Keratinocyte (primary cell): Measurements from ENCODE around the gene FBLN1. TPM values are rescaled to one million over a fixed set of nuclear protein-coding genes. Genes with fewer than 3 reads are reported as not detected.

ENCODE experiments used
- DNase-seq: peaks from one replicate; pipeline ENCODE4 v3.0.0-alpha.2; 2011; ENCODE audit warnings: low read depth, missing footprints, low spot score
- FAIRE-seq: peaks from 2 replicates; lab custom pipeline; 2011; peaks lifted over from hg19 to GRCh38; lab: Jason Lieb, UNC
- H2AFZ ChIP-seq: 2 replicates; pipeline ENCODE4 v1.6.0; 2012; ENCODE audit warnings: low read length, control low read depth, inconsistent platforms; ENCODE audit not compliant: control insufficient read depth
- H3K27ac ChIP-seq: 2 replicates; pipeline ENCODE4 v1.5.1; 2011; ENCODE audit warnings: low read length; ENCODE audit not compliant: control insufficient read depth, insufficient read depth
- H3K27me3 ChIP-seq: 3 replicates; pipeline ENCODE4 v1.6.0; 2011; ENCODE audit warnings: low read length; ENCODE audit not compliant: control insufficient read depth, insufficient read depth; ENCODE audit errors: extremely low read depth
- H3K36me3 ChIP-seq, 2 experiments: 2 replicates in 1 of 2; 3 replicates in 1 of 2; pipeline ENCODE4 v1.5.1; 2011; ENCODE audit warnings: low read length in 2 of 2, mild to moderate bottlenecking in 1 of 2; ENCODE audit not compliant: control insufficient read depth in 2 of 2, insufficient read depth in 2 of 2; ENCODE audit errors: extremely low read depth in 1 of 2
- H3K4me1 ChIP-seq: 3 replicates; pipeline ENCODE4 v1.5.1; 2011; ENCODE audit warnings: low read length; ENCODE audit not compliant: control insufficient read depth, insufficient read depth; ENCODE audit errors: extremely low read depth
- H3K4me2 ChIP-seq: 3 replicates; pipeline ENCODE4 v1.6.0; 2011; ENCODE audit warnings: low read depth, low read length; ENCODE audit not compliant: control insufficient read depth, insufficient read depth; ENCODE audit errors: extremely low read depth
- H3K4me3 ChIP-seq, 3 experiments: fragments of 200-600 bp in 1 of 3; sonication (generic) in 1 of 3; 2 replicates in 2 of 3; 3 replicates in 1 of 3; pipeline ENCODE4 v1.5.1; 2011 to 2016; ENCODE audit warnings: low read length in 3 of 3, mild to moderate bottlenecking in 3 of 3, control low read depth in 2 of 3, inconsistent platforms in 1 of 3, low read depth in 1 of 3, mixed read lengths in 1 of 3, mixed run types in 1 of 3, moderate library complexity in 1 of 3; ENCODE audit not compliant: control insufficient read depth in 2 of 3, insufficient read depth in 2 of 3; ENCODE audit errors: extremely low read depth in 1 of 3
- H3K79me2 ChIP-seq: 2 replicates; pipeline ENCODE4 v1.6.0; 2012; ENCODE audit warnings: low read length; ENCODE audit not compliant: control insufficient read depth, insufficient read depth
- H3K9ac ChIP-seq: 3 replicates; pipeline ENCODE4 v1.6.0; 2011; ENCODE audit warnings: low read length; ENCODE audit not compliant: control insufficient read depth, insufficient read depth; ENCODE audit errors: extremely low read depth
- H3K9me1 ChIP-seq: 3 replicates; pipeline ENCODE4 v1.6.0; 2011; ENCODE audit warnings: low read length; ENCODE audit not compliant: control insufficient read depth, insufficient read depth; ENCODE audit errors: extremely low read depth
- H3K9me3 ChIP-seq: 2 replicates; pipeline ENCODE4 v1.5.1; 2012; ENCODE audit warnings: low read depth, low read length; ENCODE audit not compliant: control insufficient read depth
- H4K20me1 ChIP-seq: 3 replicates; pipeline ENCODE4 v1.6.0; 2011; ENCODE audit warnings: low read length; ENCODE audit not compliant: control insufficient read depth, insufficient read depth; ENCODE audit errors: extremely low read depth
- CTCF ChIP-seq, 3 experiments: IDR thresholded peaks in 1 of 3; conservative IDR thresholded peaks in 1 of 3; optimal IDR thresholded peaks in 1 of 3; 2 replicates in 2 of 3; 3 replicates in 1 of 3; pipeline versions ENCODE3 to v1.5.1; 2011; ENCODE audit warnings: low read length in 3 of 3, mild to moderate bottlenecking in 3 of 3, moderate library complexity in 2 of 3, control low read depth in 1 of 3, inconsistent platforms in 1 of 3; ENCODE audit not compliant: insufficient read depth in 2 of 3; ENCODE audit errors: extremely low read depth in 1 of 3
- EZH2 ChIP-seq: IDR thresholded peaks from one replicate; pipeline ENCODE4 v1.6.1; 2012; ENCODE audit warnings: inconsistent platforms, mild to moderate bottlenecking, low read length, moderate library complexity
- dilution Hi-C: fragments of 300-500 bp; cut with MboI; formaldehyde crosslinking; loops from one replicate; pipeline ENCODE4 v1.7.0; 2020; ENCODE audit warnings: low sequenced_read_pairs; ENCODE audit not compliant: extremely low pct_ligation_motif_present
- polyA plus RNA-seq, 5 experiments: library from polyadenylated mRNA; depleted of rRNA in 3 of 5; stranded (reverse) in 3 of 5; stranded (forward) in 1 of 5; unstranded in 1 of 5; fragments of >200 nt; gene quantifications; 1 replicate in 1 of 5; 2 replicates in 3 of 5; 3 replicates in 1 of 5; pipeline versions ENCODE4 v1.2.1 to v1.2.3, GENCODE V29; 2011 to 2012; ENCODE audit warnings: missing spikeins in 2 of 5, low read depth in 1 of 5, low replicate concordance in 1 of 5

Gene FBLN1
- polyA plus RNA-seq, 1 donor (not counting 4 experiments of a cell fraction or from before 2014, with no cell fraction given): 13.7 TPM

- Histone ChIP-seq H3K27me3 (no peaks in the 10 kb centered on the region), H3K36me3 (no peaks in the 10 kb centered on the region), H3K9ac (no peak overlapping the region), H2AFZ (no peak overlapping the region), H3K4me3 (no peak overlapping the region), H3K79me2 (no peaks in the 10 kb centered on the region), H3K4me1 (peaks cover 7% of the 10 kb centered on the region), H3K27ac (no peak overlapping the region), H3K9me1 (no peaks in the 10 kb centered on the region), H3K9me3 (no peaks in the 10 kb centered on the region), H4K20me1 (no peaks in the 10 kb centered on the region), H3K4me2 (no peak overlapping the region)
- TF ChIP-seq CTCF (optimal IDR thresholded peaks at IDR 0.05 in 1 of 3, IDR thresholded peaks at IDR 0.05 in 1 of 3, conservative IDR thresholded peaks at IDR 0.05 in 1 of 3; ENCODE audit: extremely low read depth in 1 of 3, insufficient read depth in 2 of 3, low read length in 3 of 3) (no peak), EZH2 (no peak)
- DNase-seq: no peak
- dilution Hi-C loops: no loop called here
- no peak for FAIRE-seq
Observed at GRCh38 chr22:45568213-45568612, 65.5 kb downstream of the FBLN1 start.

DNA sequence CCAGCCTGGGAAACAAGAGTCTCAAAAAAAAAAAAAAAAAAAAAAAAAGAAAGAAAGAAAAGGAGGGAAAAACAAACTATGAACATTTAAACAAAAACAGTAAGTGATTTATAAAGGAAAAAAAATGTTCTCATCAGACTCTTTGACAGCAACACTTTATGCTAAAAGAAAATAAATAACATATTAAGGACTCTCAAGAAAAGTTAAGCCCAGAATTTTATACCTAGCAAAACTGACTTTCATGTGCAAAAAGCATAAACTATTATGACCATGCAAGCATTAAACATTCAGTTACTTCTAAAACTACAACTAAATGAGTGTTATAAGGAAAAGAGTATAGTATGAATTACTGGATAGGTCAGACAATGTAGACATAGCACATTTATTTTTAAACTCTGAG, 68.4 kb downstream of the FBLN1 start:
- H3K36me3 ChIP-seq: no peaks in the 10 kb centered on the region
- H3K9ac ChIP-seq: no peak overlapping the region
- H4K20me1 ChIP-seq: no peaks in the 10 kb centered on the region
- no peak overlapping the region for H2AFZ ChIP-seq
- FAIRE-seq (no peak), DNase-seq (no peak)
- H3K79me2 ChIP-seq: no peaks in the 10 kb centered on the region
- TF ChIP-seq CTCF (optimal IDR thresholded peaks at IDR 0.05 in 1 of 3, IDR thresholded peaks at IDR 0.05 in 1 of 3, conservative IDR thresholded peaks at IDR 0.05 in 1 of 3; ENCODE audit: extremely low read depth in 1 of 3, insufficient read depth in 2 of 3, low read length in 3 of 3) (no peak), EZH2 (no peak)
- H3K27me3 ChIP-seq: no peaks in the 10 kb centered on the region
- dilution Hi-C loops: no loop called here
- H3K9me3 ChIP-seq: no peaks in the 10 kb centered on the region
- H3K27ac ChIP-seq: no peak overlapping the region
- no peaks in the 10 kb centered on the region for H3K9me1 ChIP-seq
- no peak overlapping the region for H3K4me2 ChIP-seq
- H3K4me1 ChIP-seq: peaks cover 7% of the 10 kb centered on the region
- H3K4me3 ChIP-seq: no peak overlapping the region
